ENCODE data around the gene UVSSA. TPM values are rescaled to one million over a fixed set of nuclear protein-coding genes. Genes with fewer than 3 reads are reported as not detected.

Gene UVSSA
- total and polyA plus RNA-seq, 8 donors: 4.1 to 103 (median 25.3) TPM

DNA sequence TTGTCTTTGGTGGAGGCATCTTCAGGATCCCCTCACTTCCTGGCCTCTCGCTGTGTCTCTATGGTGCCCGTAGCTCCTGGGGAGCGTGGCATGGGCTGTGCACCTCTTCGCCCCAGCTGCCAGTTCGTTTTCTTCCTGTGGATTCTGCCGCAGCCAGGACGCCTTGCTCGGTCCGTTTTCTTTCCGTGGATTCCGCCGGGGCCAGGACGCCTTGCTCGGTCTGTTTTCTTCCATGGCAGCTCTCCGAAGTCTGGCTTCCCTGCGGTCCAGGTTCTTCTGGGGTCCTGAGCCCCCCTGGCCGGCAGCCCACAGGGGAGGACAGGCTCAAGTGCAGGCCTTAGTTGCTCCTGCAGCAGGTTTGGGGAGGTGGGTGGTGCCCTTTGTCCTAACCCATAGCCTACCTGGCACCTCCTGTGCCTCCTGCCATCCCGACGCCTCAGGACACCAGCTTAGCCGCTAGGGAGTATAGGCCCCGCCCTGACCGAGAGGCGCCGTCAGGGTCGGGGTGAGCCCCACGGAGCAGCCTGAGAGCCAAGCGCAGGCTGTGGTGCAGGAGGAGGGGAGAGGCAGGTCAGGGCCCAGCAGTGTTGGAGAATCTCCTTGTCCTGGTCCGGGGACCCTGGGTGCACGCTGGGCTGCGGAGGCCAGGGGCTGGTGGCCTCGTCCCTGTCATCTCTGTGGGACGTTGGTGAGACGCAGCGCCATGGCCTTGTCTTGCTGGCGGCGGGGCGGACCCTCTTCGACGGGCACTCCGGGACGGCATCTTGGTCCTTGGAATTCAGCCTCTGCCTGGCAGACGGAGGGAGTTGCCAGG, 27.1 kb downstream of the UVSSA start:
- Histone ChIP-seq H3K36me3 (peaks cover 19 to 91% (median 78%) of the 10 kb centered on the region in 4 donors), H3K27ac (no peak overlapping the region), H3K4me1 (peaks cover 0 to 10% (median 4%) of the 10 kb centered on the region in 4 donors), H3K4me3 (no peak overlapping the region), H3K9me3 (no peaks in the 10 kb centered on the region), H3K27me3 (no peaks in the 10 kb centered on the region)
- WGBS, 5 donors: 94 to 97% (median 96%) methylated on average over 15 to 42 of the region's 42 CpGs
- intact Hi-C loops (cut with DNase I; ENCODE audit: low total_unique reads): no loop called here
- no peak for DNase-seq
- no peak for TF ChIP-seq POLR2A (IDR thresholded peaks at IDR 0.05)
- no peak for TF ChIP-seq CTCF (IDR thresholded peaks at IDR 0.05)
- no peak for TF ChIP-seq EP300 (IDR thresholded peaks at IDR 0.05)
- no peak for TF ChIP-seq POLR2AphosphoS5 (IDR thresholded peaks at IDR 0.05)

DNA sequence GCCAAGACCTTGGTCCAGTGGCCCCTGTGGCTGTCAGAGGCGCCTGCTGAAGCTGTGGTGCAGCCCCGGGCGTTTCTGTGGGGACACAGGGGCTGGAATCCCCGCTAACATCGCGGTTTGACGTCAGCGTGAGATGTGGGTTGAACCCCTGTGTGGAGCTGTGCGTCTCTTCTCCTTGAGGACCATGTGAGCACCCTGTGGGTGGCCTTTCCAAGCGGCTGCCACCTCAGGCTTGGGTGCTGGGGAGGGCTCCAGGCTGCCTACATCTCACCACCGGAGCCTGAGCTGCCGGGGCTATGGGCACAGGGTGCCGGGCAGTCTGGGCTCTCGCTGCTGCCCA, 27.7 kb downstream of the UVSSA start:
- Histone ChIP-seq H3K9me3 (no peaks in the 10 kb centered on the region), H3K27ac (no peak overlapping the region), H3K4me3 (no peak overlapping the region), H3K36me3 (peaks cover 19 to 93% (median 81%) of the 10 kb centered on the region in 4 donors), H3K4me1 (peaks cover 0 to 10% (median 4%) of the 10 kb centered on the region in 4 donors), H3K27me3 (no peaks in the 10 kb centered on the region)
- WGBS, 5 donors: 90 to 96% (median 95%) methylated on average over 2 to 14 of the region's 14 CpGs
- no peak for DNase-seq
- TF ChIP-seq EP300 (IDR thresholded peaks at IDR 0.05) (no peak), POLR2A (IDR thresholded peaks at IDR 0.05) (no peak), CTCF (IDR thresholded peaks at IDR 0.05) (no peak), POLR2AphosphoS5 (IDR thresholded peaks at IDR 0.05) (no peak)
- intact Hi-C loops (cut with DNase I; ENCODE audit: low total_unique reads): no loop called here

GRCh38 chr4:1375051-1375721, 28.2 kb downstream of the UVSSA start:
- intact Hi-C loops (cut with DNase I; ENCODE audit: low total_unique reads): no loop called here
- Histone ChIP-seq H3K27ac (no peak overlapping the region), H3K9me3 (no peaks in the 10 kb centered on the region), H3K4me3 (no peak overlapping the region), H3K36me3 (peaks cover 19 to 95% (median 84%) of the 10 kb centered on the region in 4 donors), H3K4me1 (peaks cover 0 to 10% (median 4%) of the 10 kb centered on the region in 4 donors), H3K27me3 (no peaks in the 10 kb centered on the region)
- no peak for DNase-seq
- WGBS, 5 donors: 92 to 97% (median 96%) methylated on average over 33 to 36 of the region's 36 CpGs
- no peak for TF ChIP-seq CTCF (IDR thresholded peaks at IDR 0.05)

DNA sequence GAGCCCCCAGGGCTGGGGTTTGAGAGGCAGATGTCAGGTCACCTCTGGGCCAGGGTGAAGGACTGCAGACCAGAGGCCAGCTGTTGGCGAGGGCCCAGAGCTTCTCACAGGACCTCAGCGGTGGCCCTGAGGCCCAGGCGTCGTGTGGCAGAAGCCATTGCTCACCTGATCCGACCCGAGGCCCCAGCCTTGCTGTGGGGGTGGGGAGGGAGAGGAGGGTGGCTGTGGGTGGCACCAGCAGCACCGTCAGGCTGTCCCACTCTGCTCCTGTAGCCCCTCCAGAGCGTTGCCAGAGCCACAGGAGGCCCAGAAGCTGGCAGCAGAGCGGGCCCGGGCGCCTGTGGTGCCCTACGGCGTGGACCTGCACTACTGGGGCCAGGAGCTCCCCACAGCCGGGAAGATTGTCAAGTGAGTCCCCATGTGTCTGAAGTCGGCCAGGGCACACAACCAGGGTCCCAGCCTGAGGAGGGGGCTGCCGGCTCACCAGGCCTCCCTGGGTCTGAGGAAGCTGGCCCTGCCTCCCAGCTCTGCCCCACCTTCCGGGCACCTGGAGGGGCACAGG, 28.8 kb downstream of the UVSSA start:
- Histone ChIP-seq H3K4me3 (no peak overlapping the region), H3K27me3 (no peaks in the 10 kb centered on the region), H3K9me3 (no peaks in the 10 kb centered on the region), H3K27ac (no peak overlapping the region), H3K4me1 (peaks cover 0 to 5% (median 1%) of the 10 kb centered on the region in 4 donors), H3K36me3 (peaks cover 19 to 95% (median 87%) of the 10 kb centered on the region in 4 donors)
- no peak for DNase-seq
- TF ChIP-seq EP300 (IDR thresholded peaks at IDR 0.05) (no peak), POLR2A (IDR thresholded peaks at IDR 0.05) (no peak), POLR2AphosphoS5 (IDR thresholded peaks at IDR 0.05) (no peak), CTCF (IDR thresholded peaks at IDR 0.05) (no peak)
- intact Hi-C loops (cut with DNase I; ENCODE audit: low total_unique reads): no loop called here
- WGBS, 5 donors: 73 to 100% (median 89%) methylated on average over 1 to 17 of the region's 17 CpGs

Data from stomach (tissue), 9 donors.